LNCaP clone FGC (cell line): ENCODE results near the gene EDIL3.
"Not testable (repeated sequence)": the region's sequence is repeated elsewhere in the genome, so short reads cannot be mapped to it uniquely, and the experiment has no call there.

Experiments
- DNase-seq: peaks from one replicate; pipeline ENCODE4 v3.0.0-alpha.2; 2011; ENCODE audit warnings: low read depth
- H3K4me3 ChIP-seq: 2 replicates; pipeline ENCODE4 v1.5.1; 2011; ENCODE audit warnings: mild to moderate bottlenecking, low read depth, low read length, control low read depth
- CTCF ChIP-seq: IDR thresholded peaks from 2 replicates; pipeline ENCODE4 v1.5.1; 2012; ENCODE audit warnings: mild to moderate bottlenecking; ENCODE audit not compliant: control insufficient read depth, insufficient read depth; ENCODE audit errors: extremely low read depth

EDIL3 gene

GRCh38 chr5:84059672-84060071 is 325.0 kb downstream of the EDIL3 start:
- no peak for TF ChIP-seq CTCF
- no peak overlapping the region for H3K4me3 ChIP-seq
- no peak for DNase-seq

- H3K4me3 ChIP-seq = no peak overlapping the region
- TF ChIP-seq CTCF = no peak
- no peak for DNase-seq
Measured at GRCh38 chr5:84058561-84058960, 326.1 kb downstream of the EDIL3 start.

GRCh38 chr5:84057211-84057610 is 327.5 kb downstream of the EDIL3 start:
- no peak for TF ChIP-seq CTCF
- no peak overlapping the region for H3K4me3 ChIP-seq
- no peak for DNase-seq

- H3K4me3 ChIP-seq = no peak overlapping the region
- DNase-seq = no peak
- TF ChIP-seq CTCF = no peak
Measured at GRCh38 chr5:84045964-84046363, 338.7 kb downstream of the EDIL3 start.

GRCh38 chr5:84036842-84037241 is 347.8 kb downstream of the EDIL3 start:
- no peak for TF ChIP-seq CTCF
- no peak overlapping the region for H3K4me3 ChIP-seq
- DNase-seq = no peak

GRCh38 chr5:84032324-84032723 is 352.4 kb downstream of the EDIL3 start:
- no peak for DNase-seq
- TF ChIP-seq CTCF = no peak
- no peak overlapping the region for H3K4me3 ChIP-seq

- no peak for TF ChIP-seq CTCF
- no peak for DNase-seq
- no peak overlapping the region for H3K4me3 ChIP-seq
Measured at GRCh38 chr5:84028093-84028492, 356.6 kb downstream of the EDIL3 start.

- H3K4me3 ChIP-seq, DNase-seq: not testable (repeated sequence)
Measured at GRCh38 chr5:84018521-84018920, 366.2 kb downstream of the EDIL3 start.
